Measurements from ENCODE around the gene NT5C2. TPM values are rescaled to one million over a fixed set of nuclear protein-coding genes. Genes with fewer than 3 reads are reported as not detected.
"Not testable (repeated sequence)": the region's sequence is repeated elsewhere in the genome, so short reads cannot be mapped to it uniquely, and the experiment has no call there.

NT5C2 gene
- total and polyA plus RNA-seq, 2 of the 4 experiments (the other 2 are of a cell fraction) = 60.0 to 65.1 TPM

DNA sequence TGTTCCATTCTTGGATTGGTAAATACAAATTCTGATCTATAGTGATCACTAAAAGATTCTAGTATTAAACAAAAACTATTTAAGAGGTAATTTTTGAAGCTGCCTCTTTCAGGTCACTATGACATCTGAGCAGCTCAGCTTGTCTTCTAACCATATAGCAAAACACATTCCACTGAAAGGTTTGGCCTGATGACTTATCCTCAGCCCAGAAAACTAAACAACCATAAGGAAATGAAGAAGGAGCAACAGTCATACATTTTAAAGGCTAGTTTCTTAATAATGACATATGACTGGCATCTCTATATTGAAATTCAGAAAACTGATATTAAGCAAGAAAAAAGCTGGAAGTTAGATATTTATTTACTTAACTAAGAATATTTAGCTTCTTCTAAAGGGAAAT, 24.6 kb downstream of the NT5C2 start:
- Histone ChIP-seq H3K27me3 (ENCODE audit: control insufficient read depth, insufficient read depth, low read length) (no peaks in the 10 kb centered on the region), H2BK15ac (ENCODE audit: low read depth, low read length) (no peak overlapping the region), H3K4me3 (ENCODE audit: insufficient read depth, low read depth, low read length) (no peak overlapping the region), H3K14ac (replicated peaks; ENCODE audit: low read depth, low read length) (no peak overlapping the region), H4K91ac (ENCODE audit: insufficient read depth, low read depth, low read length) (no peak overlapping the region), H3K36me3 (ENCODE audit: control insufficient read depth, insufficient read depth, low read length) (peaks cover 34% of the 10 kb centered on the region), H3K27ac (ENCODE audit: insufficient read depth, low read length) (no peak overlapping the region), H2AK5ac (ENCODE audit: low read depth, low read length) (no peak overlapping the region), H3K9me3 (ENCODE audit: control insufficient read depth, insufficient read depth, low read length) (no peaks in the 10 kb centered on the region), H2BK5ac (ENCODE audit: low read depth, low read length, poor library complexity, severe bottlenecking) (peak overlapping the region; percentile 60), H3K9ac (ENCODE audit: low read depth, low read length) (no peak overlapping the region), H2AK9ac (replicated peaks; ENCODE audit: low read depth, low read length, poor library complexity) (no peak overlapping the region), H4K8ac (ENCODE audit: low read depth in 2 of 2, low read length in 2 of 2) (no peak overlapping the region), H3K18ac (ENCODE audit: low read depth, low read length) (no peak overlapping the region), H3K4ac (ENCODE audit: low read depth, low read length) (no peak overlapping the region), H3K56ac (ENCODE audit: extremely low read depth, insufficient read depth, low read length) (no peak overlapping the region), H3K4me1 (ENCODE audit: control insufficient read depth, insufficient read depth, low read length) (no peaks in the 10 kb centered on the region), H3K23ac (ENCODE audit: low read depth, low read length) (no peak overlapping the region), H2AFZ (replicated peaks; ENCODE audit: low read length, poor library complexity) (no peak overlapping the region), H2BK20ac (ENCODE audit: low read depth, low read length) (no peak overlapping the region), H3K4me2 (ENCODE audit: low read depth, low read length) (no peak overlapping the region), H3K79me1 (ENCODE audit: low read depth in 1 of 2, low read length in 2 of 2) (peaks cover 15 to 65% of the 10 kb centered on the region in 2 experiments), H4K5ac (ENCODE audit: low read depth, low read length) (no peak overlapping the region), H4K20me1 (ENCODE audit: insufficient read depth, low read length) (peaks cover 9% of the 10 kb centered on the region), H3K9me1 (ENCODE audit: insufficient read depth, low read length) (peaks cover 14% of the 10 kb centered on the region), H2BK120ac (ENCODE audit: low read depth, low read length) (no peak overlapping the region)
- DNase-seq (peak; percentile 78), ATAC-seq (ENCODE audit: low read depth) (peak; percentile 89)
- ChIA-PET CTCF (interaction anchor here (0.8 to 1.0 kb wide), 2 partner anchors 10 to 77 kb away, joined by 3 read pairs; no protein-coding TSS in a partner anchor), POLR2A (ENCODE audit: unreplicated experiment) (no interaction called here)
- in situ Hi-C loops (cut with MboI; ENCODE audit: low sequenced_read_pairs) = no loop called here
- intact Hi-C loops (cut with micrococcal nuclease) = no loop called here
- dilution Hi-C loops (cut with HindIII; ENCODE audit: low sequenced_read_pairs, unreplicated experiment) = no loop called here
- BruUV-seq (replicated peaks) = no TSS peak
- TF ChIP-seq RAD21 (IDR thresholded peaks at IDR 0.05; ENCODE audit: low read length) = no peak
- no peak for TF ChIP-seq MAZ (IDR thresholded peaks at IDR 0.05; ENCODE audit: borderline replicate concordance, low read depth, low read length)
- TF ChIP-seq CEBPB (IDR thresholded peaks at IDR 0.05; ENCODE audit: low read depth, low read length) = peak; percentile 32; the same call in 1 of the 2 replicates
- TF ChIP-seq, protein P1, sequence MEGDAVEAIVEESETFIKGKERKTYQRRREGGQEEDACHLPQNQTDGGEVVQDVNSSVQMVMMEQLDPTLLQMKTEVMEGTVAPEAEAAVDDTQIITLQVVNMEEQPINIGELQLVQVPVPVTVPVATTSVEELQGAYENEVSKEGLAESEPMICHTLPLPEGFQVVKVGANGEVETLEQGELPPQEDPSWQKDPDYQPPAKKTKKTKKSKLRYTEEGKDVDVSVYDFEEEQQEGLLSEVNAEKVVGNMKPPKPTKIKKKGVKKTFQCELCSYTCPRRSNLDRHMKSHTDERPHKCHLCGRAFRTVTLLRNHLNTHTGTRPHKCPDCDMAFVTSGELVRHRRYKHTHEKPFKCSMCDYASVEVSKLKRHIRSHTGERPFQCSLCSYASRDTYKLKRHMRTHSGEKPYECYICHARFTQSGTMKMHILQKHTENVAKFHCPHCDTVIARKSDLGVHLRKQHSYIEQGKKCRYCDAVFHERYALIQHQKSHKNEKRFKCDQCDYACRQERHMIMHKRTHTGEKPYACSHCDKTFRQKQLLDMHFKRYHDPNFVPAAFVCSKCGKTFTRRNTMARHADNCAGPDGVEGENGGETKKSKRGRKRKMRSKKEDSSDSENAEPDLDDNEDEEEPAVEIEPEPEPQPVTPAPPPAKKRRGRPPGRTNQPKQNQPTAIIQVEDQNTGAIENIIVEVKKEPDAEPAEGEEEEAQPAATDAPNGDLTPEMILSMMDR (conservative IDR thresholded peaks at IDR 0.05; ENCODE audit: low read depth, low read length) = no peak
- no peak for TF ChIP-seq FOS (IDR thresholded peaks at IDR 0.05; ENCODE audit: low read depth, low read length)
- no peak for TF ChIP-seq RFX5 (IDR thresholded peaks at IDR 0.05; ENCODE audit: low read depth, low read length)
- no peak for TF ChIP-seq BHLHE40 (IDR thresholded peaks at IDR 0.05; ENCODE audit: low read depth, low read length)
- no peak for TF ChIP-seq POLR2A (IDR thresholded peaks at IDR 0.05; ENCODE audit: low read depth, low read length)
- no peak for TF ChIP-seq SMC3 (IDR thresholded peaks at IDR 0.05; ENCODE audit: low read depth, low read length)

GRCh38 chr10:103167554-103167953, 25.5 kb downstream of the NT5C2 start:
- H2AK9ac ChIP-seq (replicated peaks; ENCODE audit: low read depth, low read length, poor library complexity); H3K14ac ChIP-seq (replicated peaks; ENCODE audit: low read depth, low read length); H3K27me3 ChIP-seq (ENCODE audit: control insufficient read depth, insufficient read depth, low read length); ATAC-seq (ENCODE audit: low read depth); H3K9me3 ChIP-seq (ENCODE audit: control insufficient read depth, insufficient read depth, low read length); POLR2A ChIA-PET (ENCODE audit: unreplicated experiment); H3K56ac ChIP-seq (ENCODE audit: extremely low read depth, insufficient read depth, low read length); H2AK5ac ChIP-seq (ENCODE audit: low read depth, low read length); in situ Hi-C loops (cut with MboI; ENCODE audit: low sequenced_read_pairs); H3K23ac ChIP-seq (ENCODE audit: low read depth, low read length); H4K8ac ChIP-seq (ENCODE audit: low read depth in 2 of 2, low read length in 2 of 2); H4K91ac ChIP-seq (ENCODE audit: insufficient read depth, low read depth, low read length); H3K18ac ChIP-seq (ENCODE audit: low read depth, low read length); H2AFZ ChIP-seq (replicated peaks; ENCODE audit: low read length, poor library complexity); H3K4me2 ChIP-seq (ENCODE audit: low read depth, low read length); dilution Hi-C loops (cut with HindIII; ENCODE audit: low sequenced_read_pairs, unreplicated experiment); H2BK15ac ChIP-seq (ENCODE audit: low read depth, low read length); H3K27ac ChIP-seq (ENCODE audit: insufficient read depth, low read length); H4K5ac ChIP-seq (ENCODE audit: low read depth, low read length); BruUV-seq (replicated peaks); H4K20me1 ChIP-seq (ENCODE audit: insufficient read depth, low read length); H3K9ac ChIP-seq (ENCODE audit: low read depth, low read length); H3K4me3 ChIP-seq (ENCODE audit: insufficient read depth, low read depth, low read length); H2BK20ac ChIP-seq (ENCODE audit: low read depth, low read length); H3K4me1 ChIP-seq (ENCODE audit: control insufficient read depth, insufficient read depth, low read length); intact Hi-C loops (cut with micrococcal nuclease); DNase-seq: not testable (repeated sequence)
- CTCF ChIA-PET = interaction anchor here (1.2 kb wide), 1 partner anchor 12 kb away, joined by 3 read pairs; no protein-coding TSS in a partner anchor
- Histone ChIP-seq H3K9me1 (ENCODE audit: insufficient read depth, low read length) (peaks cover 14% of the 10 kb centered on the region), H2BK120ac (ENCODE audit: low read depth, low read length) (0 out of 2 replicates have a peak overlapping the region, but pooled peaks have one; percentile 32), H2BK5ac (ENCODE audit: low read depth, low read length, poor library complexity, severe bottlenecking) (peak overlapping the region; percentile 19), H3K4ac (ENCODE audit: low read depth, low read length) (peak overlapping the region; percentile 61), H3K79me1 (ENCODE audit: low read depth in 1 of 2, low read length in 2 of 2) (peaks cover 15 to 61% of the 10 kb centered on the region in 2 experiments), H3K36me3 (ENCODE audit: control insufficient read depth, insufficient read depth, low read length) (peaks cover 28% of the 10 kb centered on the region)
- WGBS, 2 experiments (ENCODE audit: extremely low coverage in 2 of 2, insufficient read length in 1 of 2) = 100% methylated on average over 2 of the region's 5 CpGs; no CpG with 5 or more reads in 1 of the 2 experiments

All from IMR-90 (cell line).